ENCODE results near the gene HSD17B7.

HSD17B7 gene

DNA sequence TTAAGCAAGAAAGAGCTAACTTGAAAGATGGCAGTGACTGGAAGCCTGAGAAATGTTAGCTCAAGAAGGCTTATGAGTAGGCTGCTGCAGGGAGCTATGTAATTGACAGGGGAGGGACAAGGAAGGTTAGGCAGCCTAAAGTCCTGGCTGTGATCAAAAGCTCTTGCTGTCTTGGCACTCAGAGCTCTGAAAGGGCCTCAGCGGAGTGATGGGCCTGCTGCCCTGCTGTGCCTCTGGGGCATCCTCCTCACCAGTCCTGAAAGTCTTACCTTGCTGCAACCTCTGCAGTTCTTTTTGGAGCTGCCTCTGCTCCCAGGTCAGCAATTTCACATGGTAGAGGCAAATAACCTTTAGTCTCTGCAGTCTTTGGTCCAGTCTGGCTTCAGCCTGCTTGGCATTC lies 68.7 kb downstream of the HSD17B7 start:
- DNase-seq, result no peak

DNA sequence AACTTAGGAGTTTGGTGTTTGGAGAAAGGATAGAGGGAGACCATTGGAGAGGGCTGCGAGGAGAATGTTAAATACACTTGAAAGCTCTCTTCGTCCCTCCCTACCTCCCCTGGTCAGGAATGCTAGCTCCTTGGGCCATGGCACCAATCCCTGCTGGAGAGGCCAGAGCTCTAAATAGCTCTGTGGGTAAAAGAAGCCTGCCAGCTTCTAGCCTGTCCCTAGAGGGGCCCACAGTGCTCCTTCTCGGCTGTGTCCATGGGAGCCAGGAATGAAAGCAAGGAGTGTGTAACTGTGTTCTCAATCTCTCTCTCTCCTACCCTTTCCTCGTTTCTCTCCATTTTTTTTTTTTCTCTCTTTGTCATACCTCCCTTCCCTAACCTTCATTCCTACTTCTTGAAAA lies 70.6 kb downstream of the HSD17B7 start, which contains the start of gene CCDC190:
Gene CCDC190, minus strand, starts transcription at position 75 of the 400 bp plus-strand sequence. CDS start 1,529 bp downstream, outside the sequence.
- DNase-seq, result no peak

DNA sequence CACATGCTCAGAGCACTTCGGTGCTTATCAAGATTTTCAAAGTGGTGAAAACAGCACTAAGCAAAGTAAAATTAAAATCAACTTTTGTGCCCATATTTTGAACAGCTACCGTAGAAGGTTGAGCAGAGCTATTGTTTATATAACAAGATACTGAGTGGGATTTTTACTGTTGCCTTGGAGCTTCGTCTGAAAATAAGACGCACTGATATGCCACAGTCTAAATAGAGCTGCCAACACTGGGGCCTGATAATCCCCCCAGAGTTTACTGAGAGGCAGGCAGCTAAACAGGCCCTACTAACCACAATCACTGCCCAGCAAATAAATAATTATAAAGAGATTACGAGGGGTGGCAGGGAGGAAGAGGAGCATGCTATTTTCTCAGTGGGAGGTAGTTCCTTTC lies 71.1 kb downstream of the HSD17B7 start:
- DNase-seq, result no peak
